ENCODE measurements around the gene GLI3. TPM values are rescaled to one million over a fixed set of nuclear protein-coding genes. Genes with fewer than 3 reads are reported as not detected.

GLI3 gene
- total RNA-seq, 1 donor from 2014 or later = 15.0 TPM

DNA sequence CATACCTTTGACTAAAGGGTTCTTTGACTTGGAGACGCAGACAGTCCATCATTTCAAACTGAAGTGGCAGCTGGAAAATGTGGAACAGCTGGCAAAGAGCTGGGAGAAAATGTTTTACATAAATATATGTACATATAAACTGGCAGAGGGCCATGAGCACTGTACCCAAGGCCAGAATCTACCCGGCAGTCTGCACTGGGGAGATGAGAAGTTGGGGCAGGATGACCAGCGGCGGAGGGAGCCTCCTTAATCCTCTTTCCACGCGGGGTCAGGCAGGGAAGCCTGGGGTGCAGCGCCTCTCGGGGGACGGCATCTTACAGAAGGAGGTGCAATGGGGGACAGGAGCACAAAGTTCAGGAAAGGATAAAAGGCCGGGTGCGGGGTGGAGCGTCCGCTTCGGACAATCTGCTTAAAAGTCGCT lies 1.3 kb downstream of the GLI3 start:
- ATAC-seq = no peak

DNA sequence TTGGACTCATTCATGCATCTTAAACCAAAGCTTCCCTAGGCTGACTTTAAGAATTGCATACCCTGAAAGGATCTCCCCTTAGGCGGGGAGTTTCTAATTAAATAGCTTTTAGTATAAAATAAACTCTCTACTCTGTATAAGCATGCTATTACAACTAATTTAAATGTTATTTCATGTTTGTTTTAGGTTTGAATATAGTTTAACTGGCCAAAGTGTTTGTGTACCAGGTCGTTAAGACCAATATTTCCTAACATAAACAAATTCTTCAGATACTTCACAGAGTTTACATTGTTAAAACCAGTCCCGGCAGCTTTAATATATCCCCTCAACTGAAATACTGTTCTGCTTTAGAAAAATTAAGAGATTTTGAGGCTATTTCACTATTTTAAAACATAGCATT lies 2.3 kb downstream of the GLI3 start:
- no peak for ATAC-seq

DNA sequence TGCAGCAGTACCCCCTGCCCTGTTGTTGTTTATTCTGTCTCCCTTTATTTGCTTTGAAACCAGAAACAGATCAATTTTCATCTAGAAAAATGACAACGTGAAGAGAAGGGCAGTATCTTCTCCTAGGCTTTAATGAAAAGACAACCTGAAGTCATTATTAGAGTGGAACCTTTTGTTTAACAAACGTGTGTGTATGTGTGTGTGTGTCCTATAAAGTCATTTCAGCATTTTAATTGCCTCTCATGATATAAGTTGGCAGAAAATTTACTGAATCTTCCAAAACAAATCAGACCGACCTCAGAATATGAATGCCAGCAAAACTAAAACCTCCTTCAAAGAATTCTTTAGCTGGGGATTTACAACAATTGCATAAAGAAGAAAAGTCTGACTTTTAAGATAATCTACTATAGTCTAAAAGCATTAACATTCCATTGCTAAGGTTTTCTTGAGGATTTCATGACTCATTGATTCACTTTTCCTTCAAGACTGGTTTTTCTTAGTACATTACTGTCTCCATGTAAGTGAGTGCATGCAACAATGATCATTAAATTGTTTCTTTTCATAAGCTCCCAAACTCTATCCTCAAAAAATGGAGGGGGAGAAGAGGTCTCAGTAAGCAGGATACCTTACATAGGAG lies 3.2 kb downstream of the GLI3 start:
- no peak for ATAC-seq

DNA sequence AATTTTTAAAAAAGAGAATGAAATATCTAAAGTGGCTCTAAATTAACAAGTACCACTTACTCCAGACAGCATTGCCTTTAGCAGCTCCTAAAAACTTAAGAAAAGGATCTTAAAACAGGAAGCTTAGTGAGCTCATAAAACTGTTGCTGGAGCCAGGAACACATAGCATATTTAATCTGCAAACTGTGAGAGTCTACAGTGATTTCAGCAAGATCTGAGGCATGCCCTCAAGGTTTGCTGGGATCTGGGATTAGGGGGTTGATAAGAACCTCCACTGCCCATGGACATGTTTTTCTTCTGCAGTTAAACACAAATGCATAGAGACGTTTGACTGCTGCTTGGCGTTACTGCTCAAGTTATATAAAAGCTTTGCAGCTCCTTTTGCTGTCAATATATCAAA lies 3.8 kb downstream of the GLI3 start:
- ATAC-seq = no peak

DNA sequence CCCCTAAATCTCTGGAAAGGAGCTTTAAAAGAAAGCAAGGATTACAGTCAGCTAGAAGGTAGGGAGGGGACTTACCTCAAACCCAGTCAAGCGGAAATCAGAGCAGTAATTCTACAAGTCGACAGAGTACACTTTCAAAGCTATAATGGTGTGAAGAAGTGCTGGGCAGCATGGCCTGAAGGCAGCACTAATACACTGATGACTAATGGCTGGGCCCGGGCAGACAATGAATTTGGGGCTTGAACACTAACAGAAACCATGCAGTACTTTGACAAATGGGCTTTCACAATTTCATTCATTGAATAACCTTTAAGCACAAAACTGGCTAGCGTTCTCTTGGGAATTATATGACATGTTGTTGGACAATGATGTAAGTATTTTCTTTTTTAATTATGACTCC lies 4.7 kb downstream of the GLI3 start:
- peak; percentile 87 for ATAC-seq

DNA sequence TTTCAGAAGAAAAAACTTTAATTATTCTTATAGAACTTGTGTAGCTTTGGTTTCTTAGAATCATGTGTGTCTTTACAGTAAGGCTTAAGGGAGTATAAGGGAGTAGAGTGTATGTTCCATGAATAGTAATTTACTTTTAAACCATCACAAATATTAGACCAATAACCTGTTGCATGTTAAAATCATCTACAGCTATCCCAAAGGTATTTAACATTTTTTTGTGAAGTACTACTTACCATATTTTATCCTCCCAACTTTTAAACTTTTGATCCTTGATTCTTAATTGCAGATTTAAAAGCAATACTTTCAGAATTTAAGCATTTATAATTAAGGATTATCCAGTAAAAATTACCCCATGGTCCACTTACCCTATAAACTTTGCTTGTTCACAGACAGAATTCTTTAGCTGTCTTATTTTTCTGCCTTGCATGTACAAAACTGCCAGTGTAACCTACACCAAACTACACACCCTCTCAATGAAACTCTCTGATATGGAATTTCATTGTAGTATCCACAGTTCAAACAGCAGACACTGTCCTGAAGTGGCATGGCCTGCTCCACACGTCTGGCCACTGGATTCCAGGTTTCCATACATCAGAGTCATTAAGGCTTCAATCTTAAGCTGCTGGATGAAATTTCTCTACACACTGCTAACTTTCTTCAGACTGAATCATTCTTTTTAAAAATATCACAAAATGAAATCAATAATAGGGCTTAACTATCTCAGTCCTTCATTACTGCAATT lies 5.8 kb downstream of the GLI3 start:
- ATAC-seq = peak; percentile 37

DNA sequence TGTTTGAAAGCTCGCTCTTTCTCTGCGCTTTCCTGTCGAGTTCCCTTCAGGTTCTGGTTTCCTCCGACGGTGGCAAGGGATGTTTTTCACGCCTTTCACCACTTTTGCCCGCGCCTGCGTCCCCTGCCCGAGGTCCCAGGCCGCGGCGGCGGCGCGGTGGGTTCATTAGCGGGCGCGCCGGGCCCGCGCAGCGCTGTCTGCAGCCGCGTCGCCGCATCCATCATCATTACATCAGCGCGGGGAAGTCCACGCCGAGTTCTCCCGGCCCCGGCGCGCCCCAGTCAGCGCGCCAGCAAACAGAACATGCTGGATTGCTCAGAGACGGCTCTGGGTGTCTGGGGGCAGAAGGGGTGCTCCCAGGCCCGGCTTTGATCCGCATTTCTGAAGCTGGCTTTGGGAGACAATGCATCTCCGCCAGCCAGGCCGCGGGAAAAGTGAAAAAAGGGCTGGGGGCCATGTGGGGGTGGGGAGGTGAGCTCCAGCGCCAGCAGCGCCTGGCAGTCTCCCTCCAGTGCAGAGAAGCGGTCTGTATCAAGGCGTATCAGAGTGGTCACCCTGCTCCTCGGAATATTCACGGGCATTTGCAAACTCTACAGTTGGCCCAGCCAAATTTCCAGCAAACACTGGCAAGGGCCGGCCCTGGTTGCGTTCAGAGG lies 8.9 kb downstream of the GLI3 start:
- no peak for ATAC-seq

DNA sequence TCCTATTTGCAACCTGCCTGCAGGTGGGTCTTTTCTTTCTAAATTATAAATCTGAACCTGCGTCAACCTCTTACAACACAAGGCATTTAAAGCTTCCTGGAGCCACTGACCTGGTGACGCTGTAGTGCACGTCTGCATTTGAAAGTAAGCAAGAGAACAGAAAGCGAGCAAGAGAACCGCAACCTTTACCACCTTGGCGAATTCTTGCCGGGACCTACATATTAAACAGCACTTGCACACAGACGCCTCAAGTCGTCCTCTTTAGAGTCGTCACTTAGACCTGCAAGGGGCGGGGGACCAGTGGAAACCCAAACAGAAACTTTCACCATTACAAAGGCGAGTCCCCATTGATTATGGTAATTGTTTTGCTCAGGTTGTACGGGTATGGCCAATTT lies 9.5 kb downstream of the GLI3 start:
- ATAC-seq = no peak

DNA sequence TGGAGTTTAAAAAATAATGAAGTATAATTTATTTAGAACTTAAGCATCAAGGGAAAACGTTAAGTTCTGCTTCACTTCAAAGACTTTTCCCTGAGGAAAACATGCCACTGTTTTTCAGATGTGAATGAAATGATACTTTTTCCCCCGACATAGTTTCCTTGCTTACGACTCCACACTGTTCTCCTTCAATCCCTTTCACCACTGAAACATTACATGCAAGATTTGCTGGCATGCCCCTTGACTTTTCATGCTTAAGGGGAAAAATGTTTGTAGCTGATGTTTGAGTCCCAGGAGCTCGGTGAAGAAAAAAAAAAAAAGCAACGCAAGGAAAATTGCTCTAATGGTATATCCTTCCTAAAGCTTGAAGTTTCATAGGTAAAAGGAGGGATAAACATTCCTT lies 10.0 kb downstream of the GLI3 start:
- no peak for ATAC-seq

DNA sequence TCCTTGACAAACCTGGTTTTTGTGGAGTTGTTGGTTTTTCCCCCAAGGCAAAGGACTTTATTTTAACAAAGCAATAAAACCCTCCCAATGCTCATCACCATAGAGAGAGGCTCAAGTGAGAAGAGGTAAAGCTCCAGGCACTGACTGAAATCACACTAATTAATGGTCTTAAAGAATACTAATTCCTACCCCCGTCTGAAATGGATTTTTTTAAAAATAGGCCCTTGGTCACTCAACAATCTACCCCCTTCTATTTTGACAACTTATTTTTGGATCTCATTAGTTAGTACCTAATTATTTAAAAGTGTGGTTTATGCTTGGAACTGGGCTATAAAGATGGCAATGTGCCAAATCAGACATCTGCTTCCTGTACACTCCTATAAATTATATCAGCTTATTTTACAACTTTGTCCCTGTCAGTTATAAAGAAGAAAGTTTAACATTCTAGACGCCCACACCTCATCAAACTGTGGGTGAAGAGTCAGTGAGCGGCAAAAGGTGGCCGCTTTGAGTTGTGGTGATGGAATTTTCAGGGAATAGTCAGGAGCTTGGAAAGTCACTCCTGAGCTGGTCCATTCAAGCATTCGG lies 10.6 kb downstream of the GLI3 start:
- ATAC-seq = no peak

DNA sequence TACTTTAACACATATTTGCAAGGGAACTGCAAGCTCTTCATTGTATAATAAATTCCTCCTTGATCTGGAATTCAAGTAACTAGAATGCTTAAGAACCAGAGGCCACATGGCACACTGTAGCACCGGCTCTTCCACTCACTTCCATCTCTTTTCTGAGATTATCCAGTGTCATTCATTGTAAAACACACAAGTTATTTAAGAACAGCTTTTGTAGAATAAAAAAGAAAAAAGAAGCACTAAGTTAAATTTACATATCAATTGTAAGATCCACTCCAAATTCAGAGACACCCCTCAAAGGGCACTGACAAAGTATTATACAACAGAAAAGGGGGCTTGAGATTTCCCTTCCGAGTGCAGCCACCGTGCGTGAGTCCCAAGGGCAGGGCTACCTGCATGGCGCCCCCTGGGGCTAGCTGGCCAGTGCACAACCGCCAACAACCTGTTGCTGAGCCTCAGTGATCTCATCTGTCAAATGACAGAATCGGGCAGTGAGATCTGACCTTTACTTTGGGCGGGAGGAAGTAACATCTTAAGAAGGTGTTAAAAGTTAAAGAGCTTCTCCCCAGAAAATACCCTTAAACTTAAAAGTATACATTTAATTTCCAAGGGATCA lies 12.5 kb downstream of the GLI3 start:
- no peak for ATAC-seq

DNA sequence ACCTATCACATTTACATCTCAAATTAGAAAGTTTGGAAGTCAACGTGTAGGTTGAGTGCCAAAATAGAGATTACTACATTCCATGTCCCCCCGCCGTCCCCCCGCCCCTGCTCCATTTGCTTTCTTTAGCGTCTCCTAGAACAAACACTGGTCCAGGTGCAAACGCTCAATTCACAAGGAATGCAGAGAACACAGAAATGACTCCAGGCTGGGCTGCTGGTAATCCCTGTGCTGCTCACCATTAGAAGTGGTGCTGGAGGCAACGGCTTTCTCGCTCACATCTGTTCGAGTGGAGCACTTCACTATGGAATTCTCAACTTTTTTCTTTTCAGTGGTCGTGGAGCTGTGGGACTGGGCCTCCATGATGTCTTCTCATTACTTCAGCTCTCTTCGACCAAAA lies 14.1 kb downstream of the GLI3 start:
- ATAC-seq = no peak

DNA sequence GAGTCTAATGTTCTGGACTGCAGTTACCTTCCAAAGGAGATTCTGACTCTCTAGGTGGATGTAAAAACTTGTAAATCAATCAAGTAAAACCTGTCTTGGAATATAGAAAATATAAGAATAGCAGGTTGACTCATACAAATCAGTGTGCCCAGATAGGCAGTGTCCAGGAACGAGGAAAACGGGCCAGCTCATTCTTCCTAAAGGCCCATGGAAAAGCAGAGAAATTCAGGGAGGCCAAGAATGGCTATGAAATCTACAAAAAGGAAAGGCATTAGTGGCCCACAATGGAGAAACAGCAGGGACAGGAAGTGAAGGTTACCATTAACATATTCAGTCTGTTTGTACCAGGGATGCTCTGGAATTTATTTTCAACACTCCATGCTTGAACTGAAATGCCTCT lies 14.9 kb downstream of the GLI3 start:
- ATAC-seq = no peak

DNA sequence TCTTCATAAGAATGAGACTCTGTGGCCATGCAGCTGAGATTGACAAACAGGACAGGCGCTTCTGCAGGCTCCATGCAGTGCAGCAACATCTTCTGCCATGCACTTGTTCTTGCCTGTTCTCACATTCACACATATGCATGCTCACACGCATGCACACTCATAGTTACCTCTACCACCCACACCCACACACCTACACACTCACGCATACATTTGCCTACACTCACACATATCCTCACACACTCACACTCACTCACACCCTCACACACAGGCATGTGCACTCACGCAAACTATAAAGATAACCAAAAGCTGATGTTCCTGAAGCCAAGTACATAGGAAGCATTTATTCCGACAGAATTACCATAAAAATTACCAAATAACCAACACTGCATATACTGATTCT lies 15.7 kb downstream of the GLI3 start:
- ATAC-seq = no peak

DNA sequence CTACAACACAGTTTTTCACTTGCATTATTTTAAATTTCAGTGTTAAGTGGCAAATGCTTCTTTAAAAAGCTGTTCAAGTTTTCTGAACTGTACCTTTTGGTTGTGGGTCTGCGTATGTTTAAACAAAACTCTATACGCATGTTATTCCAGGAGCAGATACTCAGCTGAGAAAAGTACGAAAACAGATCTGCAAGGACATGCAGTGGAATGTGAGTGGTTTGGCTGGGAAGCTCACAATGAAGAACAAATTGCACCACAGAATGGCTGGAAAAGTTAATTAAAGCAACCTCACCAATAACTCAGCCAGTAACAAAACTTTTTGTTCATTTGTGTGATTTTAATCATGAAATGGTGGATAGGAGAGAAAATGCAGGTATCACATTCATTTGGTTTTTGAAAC lies 17.6 kb downstream of the GLI3 start:
- ATAC-seq = peak; percentile 70

DNA sequence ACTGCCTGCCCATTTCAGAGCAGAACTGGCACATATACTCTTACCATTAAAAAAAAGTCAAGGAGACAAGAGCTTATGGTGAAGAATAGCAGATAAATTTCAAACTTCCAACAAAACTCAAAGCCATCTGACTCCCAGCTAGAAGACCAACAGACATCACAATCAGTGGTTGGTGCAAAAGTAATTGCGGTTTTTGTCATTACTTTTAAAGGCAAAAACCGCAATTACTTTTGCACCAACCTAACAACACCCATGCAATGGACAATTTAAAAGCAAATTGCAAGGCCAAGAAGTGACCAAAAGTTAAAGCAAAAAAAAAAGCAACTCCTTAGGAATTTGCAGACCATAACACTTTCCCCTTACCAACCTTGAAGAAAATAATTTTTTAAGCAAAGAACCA lies 18.8 kb downstream of the GLI3 start:
- no peak for ATAC-seq

DNA sequence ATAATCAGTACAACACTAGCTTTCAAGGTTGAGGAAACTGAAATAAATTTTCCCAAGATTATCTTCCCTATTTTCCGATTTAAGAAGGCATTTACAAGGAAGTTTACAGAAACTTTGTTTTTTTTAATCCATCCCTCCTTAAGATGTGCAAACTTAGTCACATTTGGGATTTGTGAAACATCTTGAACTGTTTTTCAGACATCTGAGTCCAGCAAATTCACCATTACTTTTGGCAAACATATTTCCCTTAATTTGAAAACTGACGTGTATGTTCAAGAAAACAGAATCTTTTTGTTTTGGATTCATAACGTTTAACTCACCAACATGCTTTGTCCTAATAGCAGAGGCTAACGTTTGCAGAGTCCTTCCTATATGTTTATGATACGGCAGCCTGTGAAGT lies 19.5 kb downstream of the GLI3 start:
- no peak for ATAC-seq

DNA sequence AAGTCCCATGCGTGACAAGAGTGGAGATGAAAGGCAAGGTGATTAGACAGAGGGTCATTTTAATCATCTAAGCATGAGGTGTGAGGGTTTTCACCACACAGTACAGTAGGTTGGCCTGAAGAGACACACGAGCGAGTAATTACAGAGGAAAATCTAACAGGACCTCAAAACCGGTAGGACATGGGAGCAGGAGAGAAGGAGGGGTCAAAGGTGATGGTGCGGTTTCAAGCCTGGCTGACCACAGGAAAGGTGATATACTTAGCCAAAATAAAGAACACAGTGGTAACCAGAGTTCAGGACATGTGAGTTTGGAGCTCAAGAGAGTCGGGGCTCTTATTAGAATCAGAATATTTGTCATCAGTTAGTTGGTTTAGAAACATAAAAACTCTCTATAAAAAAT lies 20.0 kb downstream of the GLI3 start:
- ATAC-seq = no peak

DNA sequence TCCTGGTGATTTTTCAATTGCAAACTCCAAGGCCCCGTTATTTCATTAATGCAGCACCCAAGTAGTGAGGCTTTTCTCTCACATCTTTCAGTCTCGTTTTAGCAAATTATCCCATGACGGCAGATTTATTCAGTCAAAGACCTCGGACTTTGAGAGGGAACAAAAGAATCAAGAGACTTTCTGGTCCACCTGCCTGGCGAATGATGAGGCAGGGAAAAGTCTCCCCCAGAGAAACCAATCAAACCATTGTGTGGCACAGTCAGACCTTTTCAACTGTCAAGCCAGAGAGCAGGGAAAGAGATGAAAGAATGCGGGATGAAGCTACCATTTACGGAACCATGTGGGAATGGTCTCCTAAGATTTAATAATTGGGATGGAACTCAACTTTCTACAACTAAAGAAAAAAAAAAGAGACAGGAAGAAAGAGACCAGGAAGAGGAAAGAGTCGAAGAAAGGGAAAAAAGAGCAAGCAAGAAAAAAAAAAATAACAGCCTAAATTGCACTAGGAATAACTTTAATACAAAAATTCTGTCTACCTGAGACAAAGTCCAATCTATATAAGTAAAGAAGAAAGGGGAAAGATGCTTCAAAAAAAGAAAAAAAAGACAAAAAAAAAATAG lies 22.8 kb downstream of the GLI3 start:
- ATAC-seq = no peak

DNA sequence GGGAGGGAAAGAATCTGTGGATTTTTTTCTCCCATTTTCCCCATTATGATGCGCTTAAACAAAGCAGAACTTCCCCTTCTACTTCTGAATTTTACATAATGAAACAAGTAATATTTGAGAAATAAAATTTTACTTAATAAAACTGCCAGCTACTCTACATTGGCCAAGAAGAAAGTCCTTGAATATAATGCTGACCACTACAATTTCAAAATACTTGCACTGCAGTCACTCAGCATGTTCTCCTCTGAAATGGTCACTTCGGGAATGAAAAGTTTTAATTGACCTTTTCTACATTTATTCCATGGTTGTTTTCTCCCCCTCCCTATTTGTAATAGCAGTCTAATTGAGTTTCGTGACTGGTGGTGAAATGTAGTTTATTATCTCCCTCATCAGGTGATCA lies 23.9 kb downstream of the GLI3 start:
- no peak for ATAC-seq

DNA sequence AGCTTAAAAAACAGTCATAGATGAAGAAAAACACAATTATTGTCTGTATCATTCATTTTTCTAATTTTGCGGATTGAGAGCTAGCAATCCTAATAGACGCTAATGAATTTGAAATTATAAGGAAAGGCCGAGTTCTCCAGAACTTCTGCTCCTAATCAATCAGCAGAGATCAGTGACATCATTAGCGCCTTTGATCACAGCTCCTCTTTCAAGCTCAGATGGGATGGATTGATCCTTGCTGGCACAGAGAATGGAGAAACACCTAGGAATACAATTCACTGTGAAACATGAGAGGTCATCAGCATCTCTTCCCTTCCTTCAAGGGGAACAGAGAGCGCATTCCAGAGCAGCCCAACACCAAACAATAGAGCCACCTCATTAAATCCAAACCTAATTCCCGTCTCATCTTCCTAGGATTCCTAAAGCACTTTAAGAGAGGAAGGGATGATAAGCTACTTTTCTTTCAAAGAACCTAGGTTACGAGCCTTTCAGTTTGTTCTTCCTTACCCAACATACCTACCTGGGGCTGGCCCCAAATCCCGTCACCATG lies 24.4 kb downstream of the GLI3 start:
- ATAC-seq = no peak

DNA sequence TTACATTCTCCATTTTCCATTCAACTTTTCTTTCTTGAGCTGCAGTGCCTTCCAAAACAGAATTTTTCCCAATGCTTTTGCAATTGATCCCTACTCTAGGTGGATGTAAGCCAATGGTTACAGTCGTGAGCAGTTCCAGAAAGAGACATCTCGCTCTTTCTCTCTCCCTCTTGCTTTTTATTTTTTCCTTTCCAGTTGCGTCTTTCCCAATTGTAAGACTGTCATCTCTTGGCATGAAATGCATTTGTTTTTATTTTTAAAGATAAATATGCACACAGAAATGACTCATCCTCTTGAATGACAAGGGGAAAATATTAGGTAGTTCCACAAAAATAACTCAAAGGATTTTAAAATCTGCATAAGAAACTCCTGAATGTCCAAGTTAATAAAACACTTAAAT lies 25.1 kb downstream of the GLI3 start:
- ATAC-seq = no peak

DNA sequence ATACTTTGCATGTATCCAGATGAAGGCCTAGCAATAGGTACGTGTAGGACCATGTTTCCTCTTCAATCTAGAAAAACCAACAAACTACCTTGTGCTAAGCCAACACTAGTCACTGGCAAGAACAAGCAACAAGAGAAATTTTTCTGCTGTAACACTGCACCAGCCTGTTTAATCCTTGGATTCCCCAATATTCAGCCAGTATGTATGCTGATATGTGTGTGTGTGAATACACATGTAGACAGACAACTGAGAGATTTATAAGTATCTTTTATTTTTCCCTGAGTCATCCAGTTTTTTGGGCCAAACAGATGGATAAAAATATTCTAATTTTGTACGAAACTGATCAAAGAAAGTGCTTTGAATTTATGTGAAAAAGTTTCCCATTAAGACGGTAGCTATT lies 26.2 kb downstream of the GLI3 start:
- ATAC-seq = no peak

All from esophagus mucosa (tissue), 1 donor.